NCI-H1105 (cell line): ENCODE data around the gene GJB6.
"Not testable (repeated sequence)": the region's sequence is repeated elsewhere in the genome, so short reads cannot be mapped to it uniquely, and the experiment has no call there.

Experiments
- DNase-seq: peaks from one replicate; lab custom pipeline; 2025; lab: John Stamatoyannopoulos, UW

GJB6 gene

DNA sequence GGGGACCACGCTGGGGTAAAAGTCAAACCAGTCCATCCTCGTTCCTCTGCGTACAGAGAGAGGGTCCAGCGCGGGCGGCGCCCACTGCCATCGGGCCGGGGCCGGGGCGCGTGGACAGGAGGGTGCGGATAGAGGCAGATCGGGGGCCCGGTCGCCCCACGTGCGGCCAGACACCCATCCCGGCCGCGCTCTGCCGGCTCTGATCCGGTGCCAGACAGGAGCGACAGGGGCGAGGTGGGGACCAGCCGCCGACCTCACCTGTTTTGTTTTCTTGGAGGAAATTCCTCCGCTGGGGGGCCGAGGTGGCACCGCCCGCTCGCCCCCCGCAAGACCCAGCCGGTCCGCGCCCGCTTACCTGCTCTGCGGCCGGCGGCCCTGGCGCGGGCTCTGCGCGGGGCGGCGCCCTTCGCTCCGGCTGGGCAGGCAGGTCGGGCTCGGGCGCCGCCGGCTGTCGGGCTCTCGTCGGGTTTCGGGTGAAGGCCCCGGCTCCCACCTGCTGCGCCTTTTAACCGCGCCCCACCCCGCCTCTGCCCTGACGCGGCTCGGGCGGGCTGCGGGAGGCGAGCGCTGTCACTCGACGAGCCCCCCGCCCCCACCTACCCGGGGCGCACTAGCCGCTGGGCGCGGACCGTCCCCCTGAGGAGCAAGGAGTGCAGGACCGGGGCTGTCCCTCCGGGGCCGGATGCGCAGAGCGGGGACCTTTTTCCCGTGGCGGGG, at the start of gene GJB6:
TSS of gene GJB6 (minus strand) at position 481 of the 717 bp plus-strand sequence. CDS start 8,839 bp downstream, outside the sequence.
- DNase-seq: peak; percentile 7

DNA sequence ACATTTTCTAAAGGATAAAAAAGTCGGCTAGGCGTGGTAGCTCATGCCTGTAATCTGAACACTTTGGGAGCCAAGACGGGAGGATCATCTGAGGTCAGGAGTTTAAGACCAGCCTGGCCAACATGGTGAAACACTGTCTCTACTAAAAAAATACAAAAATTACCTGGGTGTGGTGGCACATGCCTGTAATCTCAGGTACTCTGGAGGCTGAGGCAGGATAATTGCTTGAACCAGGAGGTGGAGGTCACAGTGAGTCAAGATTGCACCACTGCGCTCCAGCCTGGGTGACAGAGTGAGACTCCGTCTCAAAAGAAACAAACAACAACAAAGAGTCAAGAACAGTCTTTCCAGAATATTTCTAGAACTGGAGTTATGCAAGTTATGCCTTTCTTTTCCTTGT, 44.8 kb upstream of the GJB6 start:
- not testable (repeated sequence) for DNase-seq

DNA sequence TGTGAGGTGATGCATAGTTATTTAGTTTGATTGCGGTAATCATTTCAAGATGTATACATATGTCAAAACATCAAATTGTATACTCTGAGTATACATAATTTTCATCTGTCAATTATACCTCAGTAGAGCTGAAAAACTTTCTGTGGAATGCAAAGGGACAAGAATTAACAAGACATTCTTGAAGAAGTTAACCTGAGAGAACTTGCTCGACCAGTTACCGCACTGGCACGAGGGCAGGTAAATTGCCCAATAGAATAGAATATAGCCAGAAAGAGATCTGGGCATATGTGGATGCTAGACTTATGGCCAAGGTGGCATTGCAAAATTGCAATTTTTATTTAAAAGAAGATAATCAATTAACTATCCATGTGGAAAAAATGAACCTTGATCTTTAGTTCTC, 42.3 kb upstream of the GJB6 start:
- DNase-seq: no peak

DNA sequence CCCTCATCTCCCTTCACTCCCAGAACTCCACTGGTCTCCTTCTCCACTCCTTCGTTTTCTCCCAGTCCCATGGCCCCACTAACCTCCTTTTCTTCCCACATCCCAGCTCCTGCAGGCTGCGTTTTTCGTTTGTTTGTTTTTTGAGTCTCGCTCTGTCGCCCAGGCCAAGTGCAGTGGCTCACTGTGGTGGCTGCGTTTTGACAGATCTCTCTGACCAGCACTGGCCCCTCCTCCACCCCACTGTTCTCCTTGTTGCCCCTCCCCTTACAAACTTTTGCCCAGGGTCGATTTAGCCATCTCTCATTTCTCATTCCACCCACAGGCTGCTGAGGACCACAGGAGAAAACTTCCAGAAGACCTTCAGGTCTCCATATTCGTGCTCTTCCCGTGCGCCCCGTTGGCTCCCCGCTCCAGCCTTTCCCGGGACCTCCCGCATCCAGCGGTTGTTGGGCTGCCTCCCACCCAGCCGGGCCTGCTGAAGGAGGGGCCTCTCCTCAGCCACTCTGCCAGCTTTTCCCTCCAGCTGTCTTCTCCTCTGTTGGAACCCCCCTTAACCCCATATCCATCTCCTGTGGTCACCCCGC, 40.6 kb upstream of the GJB6 start:
- no peak for DNase-seq

DNA sequence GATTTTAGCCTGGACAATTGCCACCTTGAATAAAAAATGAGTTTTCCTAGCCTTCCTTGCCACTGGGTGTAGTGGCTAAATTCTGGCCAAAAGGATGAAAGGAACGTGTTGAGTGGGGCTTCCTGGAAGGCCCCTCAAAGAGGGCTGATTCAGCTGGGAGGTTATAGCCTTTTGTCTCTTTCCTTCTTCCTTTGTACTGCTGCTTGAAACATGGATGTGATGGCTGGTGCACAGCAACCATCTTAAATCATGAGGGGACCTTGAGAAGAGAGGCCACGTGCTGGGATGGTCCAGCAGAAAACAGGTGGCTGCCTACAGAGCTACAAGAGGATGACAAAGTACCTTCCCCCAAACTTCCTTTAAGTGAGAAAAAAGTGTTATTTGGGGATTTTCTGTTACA, 40.0 kb upstream of the GJB6 start:
- DNase-seq: no peak

DNA sequence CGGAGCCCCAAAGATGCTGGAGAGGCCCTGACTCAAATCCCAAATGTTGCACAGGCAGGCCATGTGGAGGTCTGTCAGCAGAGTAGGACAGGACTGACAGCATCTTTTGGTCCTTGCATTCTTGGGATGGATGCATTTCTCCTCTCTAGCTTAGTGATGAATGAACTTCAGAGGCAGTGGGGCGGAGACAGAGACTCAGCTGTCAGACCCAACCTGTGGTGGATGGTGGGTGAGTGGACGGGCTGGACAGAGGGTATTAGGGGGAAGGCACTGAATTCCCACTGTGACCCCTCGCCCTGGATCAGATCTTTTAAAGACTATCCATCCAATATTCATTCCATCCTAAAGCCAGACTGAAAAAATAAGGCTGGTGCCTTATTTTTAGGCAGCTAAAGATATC, 39.3 kb upstream of the GJB6 start:
- no peak for DNase-seq

DNA sequence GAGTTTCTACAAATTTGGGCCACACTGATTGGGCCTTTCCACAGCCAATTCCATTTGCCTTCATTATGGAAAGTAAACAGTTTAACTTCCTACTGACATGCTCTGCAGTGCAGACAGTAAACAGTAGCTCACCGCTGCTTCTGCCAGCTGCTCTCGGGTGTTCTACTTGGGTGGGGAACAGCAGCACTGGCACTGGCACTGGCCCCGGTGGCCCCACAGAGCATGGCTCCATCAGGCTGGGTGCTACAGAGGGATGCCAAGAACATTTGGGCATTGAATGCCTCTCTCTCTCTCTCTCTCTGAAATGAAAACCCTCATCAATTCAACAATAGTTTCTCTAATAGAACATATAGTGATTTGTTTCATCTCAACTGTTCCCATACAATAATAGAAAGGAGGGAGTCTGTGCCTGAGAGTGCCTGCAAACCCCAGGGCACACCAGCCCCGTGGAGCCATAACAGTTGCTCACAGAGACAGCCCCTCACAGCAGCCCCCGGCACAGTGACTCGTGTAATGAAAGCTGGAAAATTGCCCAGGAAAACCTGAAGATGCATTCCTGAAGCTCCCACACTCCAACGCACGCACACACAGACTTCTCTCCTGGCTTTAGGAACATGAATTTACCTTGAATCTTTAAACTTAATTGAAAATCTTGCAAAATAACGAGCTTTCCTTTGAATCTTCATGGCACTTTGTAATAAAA, 38.2 kb upstream of the GJB6 start:
- peak; percentile 27 for DNase-seq

DNA sequence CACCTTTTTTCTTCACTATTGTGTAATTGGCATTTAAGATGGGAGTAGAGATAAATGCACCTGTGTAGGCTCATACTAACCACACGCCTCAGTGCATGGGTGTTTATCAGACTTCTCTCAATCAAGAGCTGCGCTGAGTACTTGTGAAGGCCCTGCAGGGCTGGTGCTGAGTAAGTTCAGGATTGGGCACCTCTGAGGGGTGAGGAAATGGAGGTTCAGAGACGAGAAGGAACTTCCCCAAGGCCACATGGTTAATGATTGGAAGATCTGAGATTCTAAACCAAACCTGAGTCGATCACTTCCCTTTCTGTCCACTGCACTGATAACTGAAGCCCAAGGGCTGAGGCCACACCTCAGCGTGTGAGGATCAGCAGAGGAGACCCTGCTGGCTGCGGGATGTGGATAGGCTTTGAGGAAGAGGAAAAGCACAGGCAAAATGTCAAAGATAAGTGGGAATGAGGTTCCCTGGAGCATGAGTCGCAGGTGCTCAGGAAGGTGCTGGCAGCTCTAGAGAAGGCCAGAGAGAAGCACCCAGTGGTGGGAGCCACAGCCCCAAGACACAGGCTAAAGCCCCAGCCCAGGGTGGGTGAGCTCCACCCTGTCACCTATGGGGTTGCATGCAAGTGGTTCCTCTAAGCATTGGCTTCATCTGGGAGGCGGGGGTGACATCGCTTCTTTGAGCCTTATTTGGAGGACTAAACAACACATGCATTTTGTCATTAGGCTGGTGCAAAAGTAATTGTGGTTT, 32.3 kb upstream of the GJB6 start:
- DNase-seq: no peak

DNA sequence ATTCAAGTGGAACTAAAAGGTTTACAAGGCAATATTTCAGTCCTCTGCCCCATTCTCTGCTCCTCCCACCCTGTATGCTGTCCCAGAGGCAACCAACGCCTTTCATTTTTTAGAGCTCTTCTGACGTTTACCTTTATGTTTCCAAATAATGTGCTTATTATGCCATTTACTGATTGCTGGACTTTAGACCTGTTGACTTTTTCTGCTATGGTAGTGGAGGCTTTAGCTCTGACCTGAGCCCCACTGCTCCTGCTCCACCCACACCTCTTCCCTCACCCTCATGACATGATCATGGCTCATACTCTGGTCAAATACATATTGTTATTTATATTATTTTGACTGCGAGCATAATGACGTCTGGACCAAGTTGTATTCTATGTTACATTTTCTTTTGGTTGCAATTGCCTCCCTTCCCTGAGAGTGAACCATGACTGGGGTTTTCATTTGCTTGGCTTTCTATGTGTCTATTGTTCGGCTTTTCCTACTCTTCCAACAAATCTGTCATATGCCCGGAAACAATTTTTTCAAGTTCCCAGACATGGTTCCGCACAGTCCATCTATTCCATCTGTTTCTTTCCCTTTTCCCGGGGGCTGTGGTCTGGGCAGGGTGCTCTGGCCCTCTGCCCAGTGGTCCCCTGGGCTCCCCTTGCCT, 31.4 kb upstream of the GJB6 start:
- DNase-seq: no peak

DNA sequence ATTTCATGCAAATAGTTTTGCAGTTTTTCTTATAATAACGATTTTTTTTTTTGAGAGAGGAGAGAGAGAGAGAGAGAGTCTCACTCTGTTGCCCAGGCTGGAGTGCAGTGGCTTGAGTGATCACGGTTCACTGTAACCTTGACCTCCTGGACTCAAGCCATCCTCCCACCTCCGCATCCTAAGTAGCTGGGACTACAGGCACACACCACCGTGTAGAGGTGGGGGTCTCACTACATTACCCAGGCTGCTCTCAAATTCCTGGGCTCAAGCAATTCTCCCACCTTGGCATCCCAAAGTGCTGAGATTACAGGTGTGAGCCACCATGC, 26.8 kb upstream of the GJB6 start:
- no peak for DNase-seq

DNA sequence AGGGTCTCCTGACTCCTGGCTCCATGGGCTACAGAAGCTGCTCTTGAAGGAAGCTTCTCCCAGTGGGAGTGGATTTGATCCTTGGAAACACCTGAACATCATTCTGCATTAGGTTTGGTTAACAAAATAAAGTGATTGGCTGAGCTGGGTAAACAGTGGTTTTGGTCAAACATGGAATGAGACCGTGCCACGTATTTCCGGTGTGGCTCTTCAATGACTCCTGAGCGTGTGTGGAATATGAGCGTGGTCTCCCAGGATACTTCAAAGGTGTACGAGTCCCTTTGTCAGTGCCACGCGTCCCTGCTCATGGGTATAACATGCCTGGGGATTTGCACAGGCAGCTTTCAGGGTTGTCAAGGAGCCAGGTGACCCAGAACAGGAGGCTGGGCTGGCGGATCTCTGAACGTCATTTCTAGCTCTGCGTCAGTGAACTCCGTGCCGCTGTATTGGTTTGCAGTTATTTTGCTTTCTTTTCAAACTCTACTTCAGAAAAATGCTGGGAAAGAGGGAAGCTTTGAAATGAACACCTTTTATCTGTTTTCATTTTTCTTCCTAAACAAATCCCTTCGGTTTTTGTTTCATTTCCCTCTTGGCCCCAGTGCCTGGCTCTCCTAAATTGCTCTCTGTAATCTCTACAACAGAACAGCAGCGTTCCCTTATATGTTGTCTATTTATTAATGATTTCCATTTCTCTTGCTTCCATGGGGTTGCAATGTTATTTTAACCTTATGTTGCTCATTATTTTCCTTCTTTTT, 26.3 kb upstream of the GJB6 start:
- no peak for DNase-seq

DNA sequence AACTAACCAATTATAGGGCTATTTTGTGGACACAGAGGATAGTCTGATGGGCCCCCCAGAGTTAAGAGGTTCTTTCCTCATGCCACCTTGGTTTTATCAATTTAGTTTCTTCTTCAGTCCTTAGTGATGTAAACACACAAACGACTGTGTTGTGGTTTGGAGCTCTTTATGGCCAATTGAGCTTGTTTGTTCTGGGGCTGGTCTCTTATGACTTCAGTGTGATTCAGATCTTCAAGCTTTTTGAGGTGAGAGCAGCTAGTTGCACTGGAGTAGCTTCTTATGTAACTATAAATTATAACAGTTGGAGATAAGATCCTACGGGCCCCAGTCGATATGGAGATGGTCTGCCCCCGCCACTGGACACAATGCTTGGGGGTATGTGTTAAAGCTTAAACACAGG, 22.0 kb upstream of the GJB6 start:
- DNase-seq: no peak

DNA sequence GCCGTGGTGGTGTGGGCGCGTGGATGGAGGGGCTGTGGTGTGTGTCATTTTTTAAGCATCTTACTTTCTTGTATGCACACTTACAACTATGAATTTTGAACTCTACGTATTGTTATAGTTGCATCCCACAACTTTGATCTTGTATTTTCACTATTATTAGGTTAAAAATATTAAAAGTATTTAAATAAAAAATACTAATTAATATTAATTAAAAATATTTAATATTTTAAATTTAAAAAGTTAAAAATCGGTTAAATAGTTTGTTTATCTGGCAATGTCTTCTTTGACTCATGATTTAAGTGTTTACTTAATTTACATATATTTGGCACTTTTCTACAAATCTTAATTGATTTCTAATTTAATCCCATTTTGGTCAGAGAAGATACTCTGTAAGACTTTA, 17.8 kb upstream of the GJB6 start:
- no peak for DNase-seq

DNA sequence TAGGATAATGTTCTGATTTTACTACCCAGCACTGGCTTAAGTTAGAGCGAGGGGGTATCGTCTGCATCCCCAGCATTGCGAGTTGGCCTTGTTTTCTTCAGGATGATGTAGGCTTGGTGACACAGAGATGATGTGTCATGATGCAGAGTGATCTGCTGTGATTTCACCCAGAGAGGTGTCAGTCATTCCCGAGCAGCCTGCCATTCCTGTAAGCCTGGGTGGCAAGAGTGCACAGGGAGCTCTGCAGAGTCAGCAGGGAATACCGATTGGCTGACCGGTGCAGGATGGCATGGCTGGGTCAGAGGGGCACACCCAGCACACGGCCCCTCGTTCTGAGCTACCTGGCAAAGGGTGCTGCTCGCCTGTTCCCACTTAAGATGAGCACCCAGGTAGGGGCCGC, 15.8 kb upstream of the GJB6 start:
- DNase-seq: no peak

DNA sequence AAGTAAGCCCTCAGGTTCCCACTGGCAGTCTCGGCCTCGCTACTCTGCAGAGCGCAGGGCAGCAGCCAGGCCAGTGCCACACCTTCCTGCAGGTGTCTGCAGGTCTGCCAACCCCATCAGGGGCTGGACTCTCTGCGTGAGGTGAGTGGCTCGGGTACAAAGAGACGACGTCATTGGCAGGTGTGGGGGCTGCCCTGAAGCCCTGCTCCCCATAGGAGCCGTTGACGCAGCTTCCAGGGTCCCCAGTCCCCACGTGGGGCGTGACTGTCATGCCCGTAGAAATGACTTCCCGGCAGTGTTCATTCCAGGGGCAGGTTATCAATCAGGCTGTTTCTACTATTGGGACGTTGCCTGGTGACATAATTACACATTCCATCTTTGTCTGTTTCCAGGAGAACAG, 15.3 kb upstream of the GJB6 start:
- DNase-seq: no peak

DNA sequence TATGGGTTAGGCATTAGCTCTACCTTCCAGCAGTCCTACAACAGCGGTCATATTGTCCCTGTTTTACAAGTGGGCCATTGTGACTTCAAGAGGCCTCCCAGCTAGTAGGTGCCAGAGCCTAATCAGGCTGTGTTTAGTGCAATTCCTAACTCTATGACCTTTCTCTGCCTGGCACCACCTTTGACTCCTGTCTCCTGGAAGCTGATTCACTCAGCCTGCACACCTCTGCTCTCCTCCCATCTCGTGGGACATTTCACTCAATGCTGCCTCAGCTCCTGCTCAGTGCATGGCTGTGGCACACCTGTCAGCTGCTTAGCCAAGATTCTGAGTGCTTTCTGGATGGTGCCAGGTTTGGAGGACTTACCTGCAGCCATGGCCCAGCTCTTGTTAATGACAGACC, 9.5 kb upstream of the GJB6 start:
- DNase-seq: no peak

DNA sequence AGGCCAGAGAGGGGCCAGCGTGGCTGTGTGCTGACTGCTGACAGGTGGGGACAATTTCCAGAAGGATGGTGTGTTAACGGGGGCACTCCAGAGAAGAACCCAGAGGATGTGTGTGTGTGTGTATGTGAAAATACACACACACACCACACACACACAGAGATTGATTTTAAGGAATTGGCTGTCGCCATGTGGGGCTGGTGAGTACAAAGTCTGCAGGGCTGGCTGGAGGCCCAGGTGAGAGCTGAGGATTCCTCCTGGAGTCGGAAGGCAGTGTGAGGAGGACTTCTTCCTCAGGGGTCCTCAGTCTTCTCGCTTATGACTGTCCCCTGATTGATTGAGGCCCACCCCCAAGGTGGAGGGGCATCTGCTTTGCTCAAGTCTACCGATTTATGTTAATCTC, 7.6 kb upstream of the GJB6 start:
- DNase-seq: no peak

DNA sequence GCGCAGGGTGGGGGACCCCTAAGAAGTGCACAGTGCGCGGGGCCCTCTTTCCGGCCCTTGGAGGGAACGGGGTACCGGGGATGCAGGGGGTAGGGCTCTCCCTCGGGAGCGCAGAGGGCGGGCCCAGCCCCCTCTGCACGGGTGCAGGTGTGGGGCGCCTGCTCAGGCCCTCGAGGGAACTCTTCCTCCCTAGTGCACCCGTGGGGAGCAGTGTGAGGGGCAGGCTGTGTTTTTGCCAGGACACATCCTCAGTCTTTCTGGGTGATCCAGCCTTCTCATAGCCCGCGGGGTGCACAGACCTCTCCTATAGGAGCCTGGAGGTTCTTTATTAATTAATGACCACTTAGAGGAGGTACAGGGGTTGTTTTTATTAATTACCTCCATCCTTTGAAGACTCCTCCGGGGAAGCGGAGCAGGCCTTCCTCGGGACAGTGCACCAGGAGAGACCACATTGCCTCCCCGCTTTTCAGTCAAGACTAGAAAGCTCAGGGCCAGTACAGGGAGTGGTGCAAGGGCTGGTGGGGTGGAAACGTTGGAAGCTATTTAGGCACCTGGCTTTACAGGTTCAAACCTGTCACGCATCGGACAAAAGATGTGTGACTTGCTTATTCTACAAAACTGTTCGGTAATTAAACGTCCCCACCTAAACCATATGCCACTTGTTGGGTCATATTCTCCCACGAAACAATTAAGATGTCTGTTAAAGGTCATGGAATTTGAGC, 598 bp upstream of the GJB6 start:
- DNase-seq: no peak

DNA sequence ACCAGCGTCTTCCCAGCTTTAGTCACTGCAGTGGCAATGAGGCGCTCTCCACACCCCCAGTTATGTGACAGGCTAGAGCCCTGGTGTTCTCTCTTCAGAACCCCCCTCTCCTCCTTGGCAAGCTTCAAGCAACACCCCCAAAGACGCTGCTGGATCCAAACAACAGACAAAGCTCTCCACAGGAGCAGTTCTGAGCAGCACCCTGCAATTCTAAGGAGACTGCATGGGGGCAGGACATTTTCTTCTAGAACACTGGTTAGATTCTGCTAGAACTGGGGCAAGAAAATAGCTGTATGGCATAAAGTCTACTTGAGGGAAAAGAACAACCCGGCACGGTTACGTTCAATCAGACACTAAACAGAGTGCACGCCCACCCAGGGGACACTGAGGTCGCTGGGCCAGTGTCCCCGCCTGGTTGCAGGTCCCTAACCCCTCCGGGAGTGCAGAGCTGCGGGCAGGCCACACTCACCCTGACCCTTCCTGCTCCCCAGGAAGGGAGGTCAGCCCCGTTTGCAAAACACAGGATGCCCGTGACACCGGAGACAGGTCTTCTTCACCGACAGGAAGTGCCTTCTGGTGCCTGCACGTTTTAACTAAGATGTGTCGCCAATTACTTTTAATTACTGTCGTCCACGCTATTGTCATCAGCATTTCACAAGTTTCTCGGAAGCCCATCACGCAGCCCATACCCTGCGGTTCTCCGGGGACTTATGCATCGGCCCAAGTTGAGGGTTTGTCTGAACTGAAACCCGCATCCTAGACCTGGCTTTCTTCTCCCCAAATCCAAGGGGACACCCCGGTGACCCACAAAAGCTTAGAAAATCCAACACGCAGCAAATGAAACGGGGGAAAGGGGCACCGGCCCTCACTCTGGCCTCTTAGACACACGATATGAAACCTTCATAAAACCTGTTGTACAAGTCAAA, 943 bp downstream of the GJB6 start:
- DNase-seq: no peak

DNA sequence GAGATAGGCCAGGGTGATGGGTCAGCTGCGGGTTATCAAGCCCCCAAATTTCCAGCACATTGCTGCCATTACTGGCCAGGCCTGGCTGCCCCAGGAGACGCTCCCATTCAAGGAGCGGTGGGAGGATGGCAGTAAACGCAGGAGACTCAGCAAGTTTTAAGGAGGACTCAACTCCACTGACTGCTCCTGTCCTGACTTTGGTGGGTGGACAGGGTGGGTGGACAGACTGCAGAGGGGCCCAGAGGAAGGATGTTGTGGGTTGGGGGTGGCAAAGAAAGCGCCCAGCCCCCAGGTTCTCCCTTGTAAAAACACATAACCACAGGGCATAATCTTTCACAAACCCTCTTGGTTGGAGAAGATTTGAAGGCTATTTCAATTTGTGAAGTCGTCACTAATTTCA, 4.4 kb downstream of the GJB6 start:
- no peak for DNase-seq
